M059J (cell line): ENCODE measurements around the gene RARG. TPM values are rescaled to one million over a fixed set of nuclear protein-coding genes. Genes with fewer than 3 reads are reported as not detected.
A peak's percentile ranks its signal among the peaks of the same experiment; 100 is the strongest.

Source experiments
- DNase-seq: peaks from one replicate; pipeline ENCODE4 v3.0.0-alpha.2; 2012; ENCODE audit warnings: low read depth
- total RNA-seq: library from RNA; depleted of rRNA; stranded (reverse); fragments of >200 nt; shearing (Covaris generic); gene quantifications from 2 replicates; pipeline ENCODE4 v1.2.3, GENCODE V29; 2014; rRNA removed

RARG gene
- total RNA-seq: 16.7 and 22.1 TPM in 2 replicates

DNA sequence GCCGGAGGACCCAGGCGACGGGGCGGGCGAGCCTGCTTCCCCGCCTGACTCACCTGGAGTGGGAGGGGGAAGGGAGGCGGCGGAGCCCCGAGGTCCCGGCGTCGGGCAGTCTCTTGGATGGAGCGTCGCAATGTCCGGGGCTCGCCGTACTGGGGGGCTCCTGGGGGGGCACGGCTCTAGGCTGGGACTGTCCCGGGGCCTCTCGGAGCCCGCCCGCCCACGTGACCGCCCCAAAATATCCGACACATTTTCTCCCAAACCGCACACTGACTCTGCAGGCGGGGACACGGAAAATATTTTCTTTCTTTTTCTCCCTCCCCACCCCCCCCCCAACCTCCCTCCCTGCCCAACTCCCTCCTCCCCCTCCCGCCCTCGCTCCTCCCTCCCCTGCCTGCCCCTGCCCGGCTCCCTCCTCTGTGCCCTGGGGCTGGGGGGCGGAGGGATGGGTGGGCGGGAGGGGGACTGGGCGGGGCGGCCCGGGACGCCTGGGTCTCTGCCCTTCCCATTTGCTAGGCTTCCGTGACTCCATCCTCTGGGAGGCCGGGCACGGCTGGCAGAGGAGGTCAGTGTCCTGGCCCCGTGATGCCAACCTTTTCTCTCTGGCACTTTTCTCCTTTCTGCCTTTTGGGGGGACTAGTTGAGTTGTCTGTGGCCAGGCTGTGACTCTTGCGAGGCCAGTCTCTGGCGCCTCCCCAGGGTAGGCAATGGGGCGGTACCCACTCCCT is at the start of gene RARG:
Gene RARG (minus strand): TSS at position 289 of the 725 bp plus-strand sequence. CDS start 4,664 bp downstream, outside the sequence.
- DNase-seq: peak; percentile 82

- no peak for DNase-seq
Measured at GRCh38 chr12:53279888-53280498, 48.0 kb upstream of the RARG start.

DNA sequence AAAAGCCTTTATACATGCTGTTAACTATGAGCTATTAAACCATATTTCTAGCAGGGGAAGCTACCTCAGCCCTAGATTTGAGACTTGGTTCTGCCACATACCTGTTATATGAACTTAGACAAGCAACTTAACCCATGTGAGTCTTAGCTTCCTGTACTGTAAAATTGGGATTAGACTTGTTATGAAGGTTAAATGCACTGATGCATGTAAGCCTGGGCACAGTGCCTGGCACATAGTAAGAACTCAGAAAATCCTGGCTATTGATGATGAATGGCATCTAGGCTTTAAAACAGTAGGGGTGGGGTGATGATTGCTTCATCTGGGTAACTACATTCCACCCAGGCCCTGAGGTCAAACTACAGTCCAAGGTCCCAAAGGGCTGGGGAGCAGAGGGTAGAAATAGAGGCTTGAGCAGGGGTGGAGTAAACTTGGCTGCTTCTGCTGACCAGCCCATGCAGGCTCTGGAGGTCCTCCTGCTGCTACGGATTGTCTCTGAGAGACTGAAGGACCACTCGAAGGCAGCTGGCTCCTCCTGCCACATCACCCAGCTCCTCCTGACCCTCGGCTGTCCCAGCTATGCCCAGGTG is 47.4 kb upstream of the RARG start:
- DNase-seq: no peak

DNA sequence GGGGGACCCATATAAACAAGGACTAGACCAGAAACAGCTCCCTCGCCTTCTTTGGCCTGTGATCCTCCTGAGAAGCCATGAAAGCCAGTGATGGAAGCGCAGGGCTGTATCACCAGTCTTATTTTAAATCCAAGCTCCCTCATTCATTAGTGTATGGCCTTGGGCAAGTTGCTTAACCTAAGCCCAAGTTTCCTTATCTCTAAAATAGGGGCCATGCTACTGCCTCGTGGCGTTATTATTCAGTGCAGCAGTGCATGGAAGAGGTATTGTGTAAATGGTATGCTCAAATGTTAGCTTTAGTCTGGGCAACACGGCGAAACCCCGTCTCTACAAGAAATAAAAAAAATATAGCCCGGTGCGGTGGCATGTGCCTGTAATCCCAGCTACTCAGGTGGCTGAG is 46.0 kb upstream of the RARG start:
- no peak for DNase-seq

DNA sequence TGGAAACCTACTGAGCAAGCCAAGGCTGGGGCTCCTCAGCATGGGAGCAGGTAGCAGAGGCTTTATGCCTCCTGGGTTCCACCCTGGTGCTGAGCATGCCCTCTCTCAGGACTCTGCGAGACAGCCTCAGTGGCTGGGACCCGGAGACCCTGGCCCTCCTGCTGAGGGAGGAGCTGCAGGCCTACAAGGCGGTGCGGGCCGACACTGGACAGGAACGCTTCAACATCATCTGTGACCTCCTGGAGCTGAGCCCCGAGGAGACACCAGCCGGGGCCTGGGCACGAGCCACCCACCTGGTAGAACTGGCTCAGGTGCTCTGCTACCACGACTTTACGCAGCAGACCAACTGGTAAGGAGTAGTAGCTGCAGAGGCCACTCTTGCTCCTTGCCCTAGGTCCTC is 44.5 kb upstream of the RARG start:
- DNase-seq: no peak

GRCh38 chr12:53274445-53274844 is 42.4 kb upstream of the RARG start:
- DNase-seq: no peak

GRCh38 chr12:53268630-53269562 is 36.9 kb upstream of the RARG start:
- no peak for DNase-seq

DNA sequence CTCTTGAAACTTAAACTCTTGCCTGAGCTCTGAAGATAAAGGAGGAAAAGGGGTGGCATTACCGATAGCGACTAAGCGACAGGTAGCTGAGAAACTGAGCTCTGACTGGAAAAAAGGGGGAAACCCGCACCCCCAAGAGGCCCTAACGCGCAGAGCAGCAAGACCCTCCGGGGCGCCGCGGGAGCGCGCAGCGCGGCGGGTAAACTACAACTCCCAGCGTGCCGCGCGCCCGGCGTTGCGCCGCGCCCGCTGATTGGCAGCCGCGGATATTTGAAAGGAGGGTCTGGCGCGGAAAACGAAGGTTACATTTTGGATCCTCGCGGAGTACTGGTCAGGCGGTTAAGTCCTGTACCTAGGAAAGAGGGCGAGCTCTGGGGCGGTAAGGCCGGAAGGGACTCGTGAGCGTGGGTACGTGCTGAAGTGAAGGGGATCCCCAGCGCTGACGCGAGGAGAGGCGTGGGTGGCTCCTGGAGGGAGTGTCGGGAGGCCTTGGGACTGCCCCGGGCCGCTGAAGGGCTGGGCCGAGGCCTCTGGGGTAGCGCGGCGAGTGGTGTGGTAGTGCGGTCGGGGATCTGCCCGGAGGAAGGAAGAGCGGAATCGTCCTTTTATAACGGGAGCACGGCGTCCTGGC is 36.1 kb upstream of the RARG start, which contains the start of gene ESPL1:
Gene ESPL1 (plus strand): TSS at position 301 of the 631 bp plus-strand sequence. CDS start 468 bp downstream, outside the sequence.
- DNase-seq: peak; percentile 71

DNA sequence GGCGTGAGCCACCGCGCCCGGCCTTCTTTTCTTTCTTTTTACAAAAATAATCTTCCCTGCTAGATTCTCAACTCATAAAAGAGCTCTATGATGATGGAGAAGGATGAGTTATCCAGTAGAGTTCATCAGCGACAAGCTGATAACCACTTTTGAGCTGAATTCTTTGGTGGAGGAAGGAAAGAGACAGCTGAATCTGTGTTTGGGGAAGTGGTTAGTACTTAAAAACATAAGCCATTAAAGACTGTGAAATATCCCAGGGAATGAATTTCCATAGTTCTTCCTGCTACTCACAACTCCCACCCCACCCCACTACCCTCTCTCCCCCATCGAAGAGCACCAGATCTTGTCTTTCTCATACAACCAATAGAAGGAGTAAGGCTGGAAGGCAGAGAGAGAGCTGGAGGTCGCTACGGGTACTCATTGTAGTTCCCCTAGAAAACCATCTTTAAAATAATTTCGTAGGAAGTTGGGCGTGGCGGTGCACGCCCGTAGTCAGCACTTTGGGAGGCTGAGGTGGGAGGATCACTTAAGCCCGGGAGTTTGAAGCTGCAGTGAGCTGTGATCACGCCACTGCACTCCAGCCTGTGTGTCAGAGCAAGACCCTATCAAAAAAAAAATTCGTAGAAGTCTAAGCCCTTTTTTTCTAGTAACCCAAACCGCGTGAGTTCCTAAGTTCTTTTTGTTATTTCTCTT is 35.4 kb upstream of the RARG start:
- DNase-seq: no peak

GRCh38 chr12:53265783-53266182 is 33.8 kb upstream of the RARG start:
- DNase-seq: no peak

GRCh38 chr12:53259891-53260290 is 27.9 kb upstream of the RARG start:
- no peak for DNase-seq

GRCh38 chr12:53258541-53259539 is 26.8 kb upstream of the RARG start:
- DNase-seq: no peak

DNA sequence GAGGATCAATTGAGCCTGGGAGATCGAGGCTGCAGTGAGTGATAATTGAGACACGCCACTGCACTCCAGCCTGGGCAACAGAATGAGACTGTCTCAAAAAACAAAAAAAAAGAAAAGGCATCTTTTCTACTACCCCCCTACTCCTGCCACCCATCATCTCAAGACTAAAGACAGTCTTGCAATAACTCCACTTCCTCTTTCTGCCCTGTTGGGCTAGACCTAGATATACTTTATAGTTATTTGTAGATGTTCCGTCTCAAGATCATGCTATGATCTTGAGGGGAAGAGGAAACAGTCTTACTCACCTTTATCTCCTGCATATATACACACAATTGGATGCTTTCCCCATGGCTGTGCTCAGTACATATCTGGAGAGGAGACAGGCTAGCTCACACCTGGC is 24.0 kb upstream of the RARG start:
- DNase-seq: no peak

- no peak for DNase-seq
Measured at GRCh38 chr12:53254816-53255545, 23.0 kb upstream of the RARG start.

DNA sequence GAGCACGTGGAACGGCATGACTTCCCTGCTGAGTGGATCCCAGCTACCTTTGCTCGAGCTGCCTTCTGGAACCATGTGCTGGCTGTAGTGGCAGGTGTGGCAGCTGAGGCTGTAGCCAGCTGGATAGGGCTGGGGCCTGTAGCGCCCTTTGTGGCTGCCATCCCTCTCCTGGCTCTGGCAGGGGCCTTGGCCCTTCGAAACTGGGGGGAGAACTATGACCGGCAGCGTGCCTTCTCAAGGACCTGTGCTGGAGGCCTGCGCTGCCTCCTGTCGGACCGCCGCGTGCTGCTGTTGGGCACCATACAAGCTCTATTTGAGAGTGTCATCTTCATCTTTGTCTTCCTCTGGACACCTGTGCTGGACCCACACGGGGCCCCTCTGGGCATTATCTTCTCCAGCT is 21.3 kb upstream of the RARG start:
- DNase-seq: no peak

DNA sequence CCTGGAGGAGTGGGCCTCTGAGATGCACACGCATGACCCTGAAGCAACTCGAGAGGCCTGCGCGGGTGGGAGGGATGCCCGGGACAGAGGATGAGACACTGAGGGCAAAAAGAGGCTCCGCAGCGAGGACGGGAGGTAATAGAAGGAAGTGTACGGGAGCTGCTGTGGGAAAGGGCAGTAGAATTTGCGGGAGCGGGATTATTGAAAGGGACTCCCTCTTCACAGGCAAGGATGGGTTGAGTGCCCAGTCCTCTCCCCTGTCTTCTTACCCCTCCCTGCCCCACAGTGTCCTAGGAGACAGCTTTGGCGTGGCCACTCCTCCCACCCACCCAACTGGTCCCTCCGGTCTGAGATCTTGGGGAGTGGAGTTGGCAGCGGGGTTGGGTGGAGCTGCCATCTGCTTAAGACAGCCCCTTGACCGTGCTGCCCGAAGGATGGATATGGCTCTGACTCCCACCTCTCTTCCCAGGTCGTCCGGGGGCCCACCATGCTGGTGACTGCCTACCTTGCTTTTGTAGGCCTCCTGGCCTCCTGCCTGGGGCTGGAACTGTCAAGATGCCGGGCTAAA is 20.4 kb upstream of the RARG start:
- DNase-seq: no peak

DNA sequence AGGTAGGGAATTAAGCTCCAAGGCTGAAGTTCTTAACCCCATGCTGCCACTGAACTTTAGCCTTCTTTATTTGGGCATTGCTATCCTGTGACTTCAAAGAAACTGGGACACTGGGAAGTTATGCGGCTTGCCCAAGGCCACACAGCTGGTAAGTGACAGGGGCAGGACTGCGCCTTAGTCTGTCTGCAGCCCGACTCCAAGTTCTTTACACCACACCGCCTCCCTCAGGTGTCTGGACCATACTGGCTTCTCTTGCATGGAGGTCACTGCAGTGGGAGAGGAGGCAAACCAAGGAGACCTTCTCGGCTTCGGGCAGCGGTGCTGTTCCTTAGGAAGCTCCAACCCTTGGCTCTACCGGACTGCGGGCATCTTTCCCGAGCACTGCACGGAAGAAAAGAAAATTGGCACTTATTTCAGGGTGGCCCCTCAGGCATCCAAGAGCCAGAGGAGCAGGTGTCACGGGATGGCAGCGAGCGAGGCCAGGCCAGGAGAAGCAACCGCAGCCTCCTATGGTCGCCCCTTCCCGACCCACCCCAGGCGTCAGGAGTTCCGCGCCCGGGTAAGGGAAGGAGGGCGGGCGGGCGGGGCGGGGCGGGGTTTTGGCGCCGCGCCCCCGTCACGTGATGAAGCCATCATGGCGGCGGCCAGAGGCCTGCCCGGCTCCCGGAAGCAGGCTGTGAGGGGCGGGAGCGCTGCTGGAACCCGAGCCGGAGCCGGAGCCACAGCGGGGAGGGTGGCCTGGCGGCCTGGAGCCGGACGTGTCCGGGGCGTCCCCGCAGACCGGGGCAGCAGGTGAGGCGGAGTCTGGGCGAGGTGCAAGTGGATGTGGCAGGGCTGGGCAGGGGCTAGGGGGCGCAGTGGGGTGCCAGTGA is 19.7 kb upstream of the RARG start:
- peak; percentile 81 for DNase-seq
